ENCODE results near the gene TAP2. TPM values are rescaled to one million over a fixed set of nuclear protein-coding genes. Genes with fewer than 3 reads are reported as not detected.
A peak's percentile ranks its signal among the peaks of the same experiment; 100 is the strongest.

The TAP2 gene
- total RNA-seq, 2 donors from 2014 or later = 7.1 to 15.8 TPM

- H3K27ac ChIP-seq = peak overlapping the region; percentile 91 to 95
- WGBS = 79% methylated on average over 10 of the region's 10 CpGs
- TF ChIP-seq CTCF (IDR thresholded peaks at IDR 0.05) (no peak), POLR2AphosphoS5 (IDR thresholded peaks at IDR 0.05) (no peak), POLR2A (IDR thresholded peaks at IDR 0.05) (no peak)
- H3K27me3 ChIP-seq (replicated peaks; ENCODE audit: insufficient read depth) = no peaks in the 10 kb centered on the region
- H3K4me1 ChIP-seq (replicated peaks) = peaks cover 2% of the 10 kb centered on the region
- DNase-seq (ENCODE audit: low spot score) = no peak
- intact Hi-C loops (cut with DNase I) = no loop called here
- H3K36me3 ChIP-seq = peaks cover 0 to 13% of the 10 kb centered on the region in 2 donors
- no peaks in the 10 kb centered on the region for H3K9me3 ChIP-seq
- H3K4me3 ChIP-seq = peak overlapping the region; percentile 72 to 75
Observed at GRCh38 chr6:32845384-32845884, 6.9 kb upstream of the TAP2 start.

GRCh38 chr6:32844839-32845383 lies 6.4 kb upstream of the TAP2 start:
- intact Hi-C loops (cut with DNase I) = loop anchor here (5.0 kb wide), 1 partner anchor 122 kb away; the partner anchor contains the start of gene BRD2
- Histone ChIP-seq H3K9me3 (no peaks in the 10 kb centered on the region), H3K27ac (peak overlapping the region; percentile 91 to 95), H3K4me3 (peak overlapping the region; percentile 72 to 75), H3K36me3 (peaks cover 0 to 13% of the 10 kb centered on the region in 2 donors), H3K4me1 (replicated peaks) (peaks cover 2% of the 10 kb centered on the region), H3K27me3 (replicated peaks; ENCODE audit: insufficient read depth) (no peaks in the 10 kb centered on the region)
- DNase-seq (ENCODE audit: low spot score) = no peak
- 28% methylated on average over 19 of the region's 19 CpGs for WGBS
- TF ChIP-seq CTCF (IDR thresholded peaks at IDR 0.05) (no peak), POLR2AphosphoS5 (IDR thresholded peaks at IDR 0.05) (no peak), POLR2A (IDR thresholded peaks at IDR 0.05) (peak; percentile 88)

- intact Hi-C loops (cut with DNase I) = loop anchor here (5.0 kb wide), 1 partner anchor 123 kb away; the partner anchor contains the start of gene BRD2
- WGBS = under 1% methylated on average over 35 of the region's 40 CpGs
Observed at GRCh38 chr6:32843979-32844838, 5.7 kb upstream of the TAP2 start, which contains the start of gene PSMB8. PSMB8 (minus strand) TSS chr6:32844047; CDS start chr6:32843996, 51 bp downstream.

GRCh38 chr6:32843331-32843978 lies 4.9 kb upstream of the TAP2 start:
- DNase-seq (ENCODE audit: low spot score) = peak; percentile 15
- intact Hi-C loops (cut with DNase I) = loop anchor here (5.0 kb wide), 1 partner anchor 124 kb away; the partner anchor contains the start of gene BRD2
- Histone ChIP-seq H3K4me1 (replicated peaks) (peaks cover 2% of the 10 kb centered on the region), H3K9me3 (no peaks in the 10 kb centered on the region), H3K36me3 (peaks cover 0 to 10% of the 10 kb centered on the region in 2 donors), H3K27me3 (replicated peaks; ENCODE audit: insufficient read depth) (no peaks in the 10 kb centered on the region), H3K4me3 (peak overlapping the region; percentile 72 to 75), H3K27ac (peak overlapping the region; percentile 91 to 95)
- TF ChIP-seq POLR2AphosphoS5 (IDR thresholded peaks at IDR 0.05) (no peak), CTCF (IDR thresholded peaks at IDR 0.05) (no peak), POLR2A (IDR thresholded peaks at IDR 0.05) (no peak)
- WGBS = 7% methylated on average over 28 of the region's 28 CpGs

More at GRCh38 chr6:32843979-32844838, 5.7 kb upstream of the TAP2 start, which contains the start of gene PSMB8:
- Histone ChIP-seq H3K27me3 (replicated peaks; ENCODE audit: insufficient read depth) (no peaks in the 10 kb centered on the region), H3K9me3 (no peaks in the 10 kb centered on the region), H3K4me3 (peak within 1 kb of the TSS; percentile 72 to 75), H3K4me1 (replicated peaks) (peaks cover 2% of the 10 kb centered on the region), H3K27ac (peak within 1 kb of the TSS; percentile 91 to 95), H3K36me3 (peaks cover 0 to 13% of the 10 kb centered on the region in 2 donors)
- peak; percentile 98 for TF ChIP-seq POLR2AphosphoS5 (IDR thresholded peaks at IDR 0.05)
- peak in 2 of 4 experiments; percentile 35 to 43 for TF ChIP-seq CTCF (IDR thresholded peaks at IDR 0.05)
- peak; percentile 90 for TF ChIP-seq POLR2A (IDR thresholded peaks at IDR 0.05)
- DNase-seq (ENCODE audit: low spot score) = peak; percentile 98

Measured in prostate gland (tissue), 2 donors.